H9 (cell line): ENCODE measurements around the gene TMEM151B. TPM values are rescaled to one million over a fixed set of nuclear protein-coding genes. Genes with fewer than 3 reads are reported as not detected.

Experiments
- DNase-seq: peaks from one replicate; pipeline ENCODE4 v3.0.0-alpha.2; 2017
- H2AFZ ChIP-seq: one replicate; pipeline ENCODE4 v1.6.1; 2013; ENCODE audit warnings: mild to moderate bottlenecking, low read length, control low read depth, moderate library complexity
- H2AK5ac ChIP-seq: 2 replicates; pipeline ENCODE4 v1.6.1; 2013; ENCODE audit warnings: low read length, control low read depth, mixed read lengths; ENCODE audit not compliant: insufficient read length
- H2BK120ac ChIP-seq: one replicate; pipeline ENCODE4 v1.6.1; 2013; ENCODE audit warnings: low read depth, mild to moderate bottlenecking, low read length, control low read depth, inconsistent platforms; ENCODE audit not compliant: poor library complexity, severe bottlenecking
- H2BK12ac ChIP-seq: 2 replicates; pipeline ENCODE4 v1.6.1; 2013; ENCODE audit warnings: low read length, control low read depth, mixed read lengths, low read depth; ENCODE audit not compliant: insufficient read length
- H2BK15ac ChIP-seq: 2 replicates; pipeline ENCODE4 v1.6.1; 2013; ENCODE audit warnings: low read depth, low read length, control low read depth
- H2BK20ac ChIP-seq: one replicate; pipeline ENCODE4 v1.6.1; 2013; ENCODE audit warnings: low read depth, mild to moderate bottlenecking, low read length, control low read depth, inconsistent platforms; ENCODE audit not compliant: poor library complexity, severe bottlenecking
- H2BK5ac ChIP-seq: 2 replicates; pipeline ENCODE4 v1.6.1; 2013; ENCODE audit warnings: low read length, control low read depth, mixed read lengths; ENCODE audit not compliant: insufficient read length
- H3K14ac ChIP-seq: 2 replicates; pipeline ENCODE4 v1.6.1; 2013; ENCODE audit warnings: low read length, control low read depth; ENCODE audit not compliant: insufficient read depth
- H3K18ac ChIP-seq: 2 replicates; pipeline ENCODE4 v1.6.1; 2013; ENCODE audit warnings: low read depth, mild to moderate bottlenecking, mixed read lengths, low read length, control low read depth; ENCODE audit not compliant: insufficient read length
- H3K23ac ChIP-seq: 2 replicates; pipeline ENCODE4 v1.6.1; 2013; ENCODE audit warnings: low read length, control low read depth, mixed read lengths, low read depth; ENCODE audit not compliant: insufficient read length
- H3K23me2 ChIP-seq: 2 replicates; pipeline ENCODE4 v1.6.1; 2013; ENCODE audit warnings: low read depth, mild to moderate bottlenecking, mixed read lengths, low read length, control low read depth; ENCODE audit not compliant: insufficient read length, poor library complexity, severe bottlenecking
- H3K27ac ChIP-seq: 2 replicates; pipeline ENCODE4 v1.5.1; 2013; ENCODE audit warnings: low read length, control low read depth, mixed read lengths, low read depth; ENCODE audit not compliant: insufficient read length
- H3K27me3 ChIP-seq: 2 replicates; pipeline ENCODE4 v1.6.1; 2013; ENCODE audit warnings: low read length, control low read depth, inconsistent platforms; ENCODE audit not compliant: insufficient read depth
- H3K4ac ChIP-seq: 2 replicates; pipeline ENCODE4 v1.6.1; 2013; ENCODE audit warnings: low read depth, mild to moderate bottlenecking, control low read depth, inconsistent platforms, low read length, moderate library complexity
- H3K4me1 ChIP-seq: 2 replicates; pipeline ENCODE4 v1.6.1; 2013; ENCODE audit warnings: low read length, control low read depth, inconsistent platforms; ENCODE audit not compliant: insufficient read depth
- H3K4me2 ChIP-seq: 2 replicates; pipeline ENCODE4 v1.6.1; 2013; ENCODE audit warnings: low read length, control low read depth, mixed read lengths; ENCODE audit not compliant: insufficient read length, insufficient read depth
- H3K56ac ChIP-seq: 2 replicates; pipeline ENCODE4 v1.6.1; 2013; ENCODE audit warnings: low read depth, mild to moderate bottlenecking, mixed read lengths, low read length, control low read depth; ENCODE audit not compliant: insufficient read length
- H3K79me1 ChIP-seq: 2 replicates; pipeline ENCODE4 v1.6.1; 2013; ENCODE audit warnings: low read depth, mild to moderate bottlenecking, moderate library complexity, low read length, control low read depth, inconsistent platforms; ENCODE audit not compliant: insufficient read depth, poor library complexity, severe bottlenecking
- H3K79me2 ChIP-seq: 2 replicates; pipeline ENCODE4 v1.6.1; 2013; ENCODE audit warnings: low read length, control low read depth, inconsistent platforms; ENCODE audit not compliant: insufficient read depth
- H3K9ac ChIP-seq: 2 replicates; pipeline ENCODE4 v1.6.1; 2013; ENCODE audit warnings: low read length, control low read depth, mixed read lengths; ENCODE audit not compliant: insufficient read length; ENCODE audit errors: extremely low read depth
- H3K9me3 ChIP-seq: one replicate; pipeline ENCODE4 v1.6.1; 2013; ENCODE audit warnings: low read depth, low read length, inconsistent platforms; ENCODE audit not compliant: control insufficient read depth
- H3T11ph ChIP-seq: one replicate; pipeline ENCODE4 v1.6.1; 2013; ENCODE audit warnings: mild to moderate bottlenecking, low read length, control low read depth, inconsistent platforms
- H4K20me1 ChIP-seq: one replicate; pipeline ENCODE4 v1.6.1; 2013; ENCODE audit not compliant: control insufficient read depth, insufficient read length, insufficient read depth
- H4K5ac ChIP-seq: 2 replicates; pipeline ENCODE4 v1.6.1; 2013; ENCODE audit warnings: low read depth, mild to moderate bottlenecking, mixed read lengths, low read length, control low read depth; ENCODE audit not compliant: insufficient read length
- H4K8ac ChIP-seq: replicated peaks from 2 replicates; pipeline ENCODE4 v1.6.1; 2013; ENCODE audit warnings: low read length, control low read depth, mixed read lengths, low read depth; ENCODE audit not compliant: insufficient read length
- H4K91ac ChIP-seq: 2 replicates; pipeline ENCODE4 v1.6.1; 2013; ENCODE audit warnings: low read depth, mild to moderate bottlenecking, moderate library complexity, mixed read lengths, low read length, control low read depth; ENCODE audit not compliant: insufficient read length
- H3K27ac Mint-ChIP-seq, 3 experiments: 2 replicates in 2 of 3; 3 replicates in 1 of 3; pipeline ENCODE4 v1.8.0; 2020 to 2021; ENCODE audit warnings: mixed read lengths in 3 of 3, mild to moderate bottlenecking in 1 of 3, moderate library complexity in 1 of 3
- H3K27me3 Mint-ChIP-seq: 2 replicates; pipeline ENCODE4 v1.8.0; 2021; ENCODE audit warnings: low read depth, mild to moderate bottlenecking, moderate library complexity, mixed read lengths
- H3K36me3 Mint-ChIP-seq, 3 experiments: 2 replicates in 2 of 3; 3 replicates in 1 of 3; pipeline ENCODE4 v1.8.0; 2020 to 2021; ENCODE audit warnings: low read depth in 3 of 3, mixed read lengths in 3 of 3; ENCODE audit not compliant: insufficient read depth in 1 of 3
- H3K4me1 Mint-ChIP-seq, 2 experiments: 2 replicates each; pipeline ENCODE4 v1.8.0; 2020; ENCODE audit warnings: mixed read lengths in 2 of 2
- H3K4me3 Mint-ChIP-seq, 2 experiments: 2 replicates in 1 of 2; 3 replicates in 1 of 2; pipeline ENCODE4 v1.8.0; 2020 to 2021; ENCODE audit warnings: mild to moderate bottlenecking in 2 of 2, mixed read lengths in 2 of 2, moderate library complexity in 1 of 2
- H3K9me3 Mint-ChIP-seq, 2 experiments: 2 replicates in 1 of 2; 3 replicates in 1 of 2; pipeline ENCODE4 v1.8.0; 2020; ENCODE audit warnings: mild to moderate bottlenecking in 2 of 2, mixed read lengths in 2 of 2, moderate library complexity in 1 of 2
- WGBS: extraction: QIAGEN DNeasy Blood & Tissue Kit; methylation state at CpG from one replicate; pipeline ENCODE4 v1.1.7; 2013; ENCODE audit warnings: missing lambda C conversion rate, low lambda C conversion rate, mixed read lengths; ENCODE audit not compliant: insufficient read length; ENCODE audit errors: extremely low coverage; 5-methylcytosine and 5-hydroxymethylcytosine counted together
- total RNA-seq: library from RNA; stranded (reverse); gene quantifications from 2 replicates; pipeline ENCODE4 v1.2.1, GENCODE V29; 2021
- TF ChIP-seq, protein P1 (sequence below): fragments of 200-600 bp; sonication (generic); conservative IDR thresholded peaks from 3 replicates; pipeline ENCODE4 v1.8.0; 2021; ENCODE audit warnings: antibody characterized with exemption, mild to moderate bottlenecking

The TMEM151B gene
- total RNA-seq, 1 experiment from 2014 or later, result 2.4 TPM

DNA sequence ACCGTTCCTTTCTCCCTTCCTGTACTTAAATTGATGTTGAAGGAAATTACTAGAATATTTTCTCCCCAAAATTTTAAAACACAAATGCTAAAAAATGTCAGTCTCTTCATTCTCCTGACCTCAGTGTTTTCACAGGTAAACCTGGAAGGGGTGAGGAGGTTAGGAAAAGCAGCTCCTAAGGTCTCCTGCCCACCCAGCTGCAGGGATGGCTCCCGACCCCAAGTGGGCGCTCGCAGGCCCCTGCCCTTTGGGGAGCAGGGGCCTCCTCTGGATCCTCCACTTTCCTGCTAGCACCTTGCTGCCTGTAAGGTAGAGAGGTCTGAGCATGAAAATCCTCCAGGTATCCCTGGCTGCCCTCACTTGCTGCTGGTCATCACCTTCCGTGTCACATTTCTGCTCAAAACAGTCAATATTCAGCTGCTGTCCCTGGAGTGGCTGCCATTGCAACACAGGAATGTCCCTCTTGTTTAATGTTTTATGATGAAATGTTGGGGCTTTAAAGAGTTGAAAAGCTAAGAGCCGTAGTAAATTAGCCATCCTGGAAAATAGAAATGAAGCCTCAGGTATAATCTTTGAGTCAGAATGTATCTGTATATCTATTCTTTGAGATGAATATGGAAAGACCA, 34.2 kb upstream of the TMEM151B start:
- Mint-ChIP-seq H3K9me3 (no peaks in the 10 kb centered on the region), H3K36me3 (peaks cover 26 to 45% (median 43%) of the 10 kb centered on the region in 3 experiments; a peak in 6 of 7 replicates), H3K27ac (0 out of 7 replicates have a peak overlapping the region, but pooled peaks of 1 of the 3 experiments have one; percentile 6), H3K4me3 (no peak overlapping the region; a peak in 1 of 5 replicates), H3K4me1 (peaks cover 35 to 37% of the 10 kb centered on the region in 2 experiments), H3K27me3 (peaks cover 11% of the 10 kb centered on the region)
- DNase-seq, result no peak
- Histone ChIP-seq H4K20me1 (no peaks in the 10 kb centered on the region), H3K4me2 (no peak overlapping the region), H3K9ac (no peak overlapping the region), H2AFZ (no peak overlapping the region), H3K56ac (no peak overlapping the region), H2BK120ac (no peak overlapping the region), H3T11ph (no peak overlapping the region), H4K91ac (no peak overlapping the region), H3K27ac (no peak overlapping the region), H3K23me2 (peaks cover 3% of the 10 kb centered on the region), H3K4me1 (no peaks in the 10 kb centered on the region; the same call in 1 of the 2 replicates), H2BK15ac (no peak overlapping the region), H3K79me2 (no peaks in the 10 kb centered on the region), H3K14ac (no peak overlapping the region), H2BK20ac (no peak overlapping the region), H4K5ac (no peak overlapping the region), H3K23ac (no peak overlapping the region), H2AK5ac (no peak overlapping the region), H3K9me3 (no peaks in the 10 kb centered on the region), H3K4ac (no peak overlapping the region), H4K8ac (no peak overlapping the region), H2BK12ac (no peak overlapping the region), H3K79me1 (no peaks in the 10 kb centered on the region), H3K27me3 (no peaks in the 10 kb centered on the region), H2BK5ac (no peak overlapping the region), H3K18ac (no peak overlapping the region)
- no CpG with 5 or more reads among the region's 6 CpGs for WGBS
- TF ChIP-seq, protein P1, sequence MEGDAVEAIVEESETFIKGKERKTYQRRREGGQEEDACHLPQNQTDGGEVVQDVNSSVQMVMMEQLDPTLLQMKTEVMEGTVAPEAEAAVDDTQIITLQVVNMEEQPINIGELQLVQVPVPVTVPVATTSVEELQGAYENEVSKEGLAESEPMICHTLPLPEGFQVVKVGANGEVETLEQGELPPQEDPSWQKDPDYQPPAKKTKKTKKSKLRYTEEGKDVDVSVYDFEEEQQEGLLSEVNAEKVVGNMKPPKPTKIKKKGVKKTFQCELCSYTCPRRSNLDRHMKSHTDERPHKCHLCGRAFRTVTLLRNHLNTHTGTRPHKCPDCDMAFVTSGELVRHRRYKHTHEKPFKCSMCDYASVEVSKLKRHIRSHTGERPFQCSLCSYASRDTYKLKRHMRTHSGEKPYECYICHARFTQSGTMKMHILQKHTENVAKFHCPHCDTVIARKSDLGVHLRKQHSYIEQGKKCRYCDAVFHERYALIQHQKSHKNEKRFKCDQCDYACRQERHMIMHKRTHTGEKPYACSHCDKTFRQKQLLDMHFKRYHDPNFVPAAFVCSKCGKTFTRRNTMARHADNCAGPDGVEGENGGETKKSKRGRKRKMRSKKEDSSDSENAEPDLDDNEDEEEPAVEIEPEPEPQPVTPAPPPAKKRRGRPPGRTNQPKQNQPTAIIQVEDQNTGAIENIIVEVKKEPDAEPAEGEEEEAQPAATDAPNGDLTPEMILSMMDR, result peak; percentile 48
